ENCODE results near the gene PIK3R3.
"Not testable (repeated sequence)": the region's sequence is repeated elsewhere in the genome, so short reads cannot be mapped to it uniquely, and the experiment has no call there.

Gene PIK3R3

DNA sequence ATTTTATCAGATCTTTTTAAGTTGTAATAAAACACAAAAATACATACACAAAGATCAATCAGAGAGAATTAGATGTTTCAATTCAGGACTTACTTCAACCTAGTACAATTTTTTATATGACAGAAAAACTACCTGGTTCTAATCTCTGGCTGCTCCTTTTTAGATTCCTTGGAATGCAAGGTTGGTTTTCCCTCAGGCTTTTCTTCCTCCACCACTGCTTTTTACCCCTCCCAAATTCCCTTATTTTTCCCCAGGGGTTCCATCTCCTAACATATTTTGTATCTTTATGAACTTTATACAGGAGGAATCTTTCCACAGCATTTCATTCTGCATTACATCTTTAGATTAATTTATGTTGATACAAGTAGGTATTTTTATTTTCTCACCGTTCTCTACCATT, 33.2 kb downstream of the PIK3R3 start:
- no peak for DNase-seq

- no peak for DNase-seq
These were observed 34.3 kb downstream of the PIK3R3 start for GRCh38 chr1:46098027-46098712.

GRCh38 chr1:46097149-46097472, 35.3 kb downstream of the PIK3R3 start:
- no peak for DNase-seq

DNA sequence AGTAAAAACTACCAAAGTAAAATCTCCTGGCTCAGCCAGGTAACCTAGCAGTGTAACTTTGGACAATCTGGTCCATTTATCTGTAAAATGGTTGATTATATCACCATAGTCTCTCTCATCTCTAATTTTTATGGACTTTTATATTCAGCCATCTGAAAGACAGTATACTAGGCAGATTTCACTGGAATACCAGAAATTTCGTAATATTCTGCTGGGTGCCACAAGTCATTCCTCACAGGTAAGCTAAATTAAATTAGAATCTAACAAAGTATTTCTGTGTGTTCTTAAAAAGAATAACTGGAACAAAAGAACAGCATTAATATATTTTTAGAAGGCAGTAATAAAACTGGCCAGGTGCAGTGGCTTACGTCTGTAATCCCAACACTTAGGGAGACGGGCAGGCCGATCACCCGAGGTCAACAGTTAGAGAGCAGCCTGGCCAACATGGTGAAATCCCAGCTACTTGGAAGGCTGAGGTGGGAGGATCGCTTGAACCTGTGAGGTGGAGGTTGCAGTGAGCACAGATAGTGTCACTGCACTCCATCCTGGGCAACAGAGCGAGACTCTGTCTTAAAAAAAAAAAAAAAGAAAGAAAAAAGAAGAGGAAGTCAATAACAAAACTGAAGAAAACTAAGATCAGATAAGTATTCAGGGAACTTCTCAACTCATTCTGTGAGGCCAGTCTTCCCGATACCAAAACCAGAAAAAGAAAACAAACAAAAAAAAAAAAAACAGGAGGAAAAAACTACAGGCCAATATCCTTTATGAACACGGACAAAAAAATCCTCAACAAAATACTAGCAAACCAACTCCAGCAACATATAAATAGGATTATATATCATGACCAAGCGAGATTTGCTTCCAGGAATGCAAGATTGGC, 35.9 kb downstream of the PIK3R3 start:
- DNase-seq = no peak

DNA sequence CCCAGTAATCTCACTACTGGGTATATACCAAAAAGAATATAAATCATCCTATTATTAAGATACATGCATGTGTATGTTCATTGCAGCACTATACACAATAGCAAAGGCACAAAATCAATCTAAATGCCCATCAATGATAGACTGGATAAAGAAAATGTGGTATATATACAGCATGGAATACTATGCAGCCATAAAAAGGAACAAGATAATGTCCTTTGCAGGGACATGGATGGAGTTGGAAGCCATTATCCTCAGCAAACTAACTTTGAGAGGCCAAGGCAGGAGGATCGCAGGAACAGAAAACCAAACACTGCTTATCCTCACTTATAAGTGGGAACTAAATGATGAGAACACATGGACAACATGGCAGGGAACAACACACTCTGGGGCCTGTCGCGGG, 37.3 kb downstream of the PIK3R3 start:
- DNase-seq = not testable (repeated sequence)

GRCh38 chr1:46094471-46095005, 37.9 kb downstream of the PIK3R3 start:
- DNase-seq = no peak

DNA sequence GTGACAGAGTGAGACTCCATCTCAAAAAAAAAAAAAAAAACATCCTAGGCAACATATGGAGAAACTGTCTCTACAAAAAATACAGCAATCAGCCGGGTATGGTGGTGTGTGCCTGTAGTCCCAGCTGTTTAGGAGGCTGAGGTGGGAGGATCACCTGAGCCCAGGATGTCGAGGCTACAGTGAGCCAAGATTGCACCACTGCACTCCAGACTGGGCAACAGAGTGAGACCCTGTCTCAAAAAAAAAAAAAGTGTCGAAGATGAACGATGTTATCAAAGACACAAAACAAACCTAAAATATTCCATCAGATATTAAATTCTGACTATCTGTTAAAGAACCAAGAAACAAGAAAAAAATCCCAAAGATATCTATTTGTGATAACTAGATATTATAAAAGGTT, 38.6 kb downstream of the PIK3R3 start:
- not testable (repeated sequence) for DNase-seq

DNA sequence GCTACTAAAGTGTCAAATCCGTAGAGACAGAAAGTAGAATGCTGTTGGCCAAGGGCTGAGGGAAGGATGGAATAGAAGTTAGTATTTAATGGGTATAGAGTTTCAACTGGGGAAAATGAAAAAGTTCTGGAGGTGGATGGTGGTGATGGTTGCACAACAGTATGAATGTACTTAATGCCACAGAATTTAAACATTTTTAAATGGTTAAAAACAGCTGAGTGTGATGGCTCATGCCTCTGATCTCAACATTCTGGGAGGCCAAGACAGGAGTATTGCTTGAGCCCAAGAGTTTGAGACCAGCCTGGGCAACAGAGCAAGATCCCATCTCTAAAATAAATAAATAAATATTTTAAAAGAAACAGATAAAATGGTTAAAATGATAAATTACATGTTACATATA, 44.5 kb downstream of the PIK3R3 start:
- no peak for DNase-seq

- no peak for DNase-seq
These were observed 45.9 kb downstream of the PIK3R3 start for GRCh38 chr1:46086576-46086975.

- no peak for DNase-seq
These were observed 47.6 kb downstream of the PIK3R3 start for GRCh38 chr1:46084553-46085451.

GRCh38 chr1:46083579-46083978, 48.9 kb downstream of the PIK3R3 start:
- DNase-seq = no peak

GRCh38 chr1:46081619-46082018, 50.8 kb downstream of the PIK3R3 start:
- DNase-seq = no peak

DNA sequence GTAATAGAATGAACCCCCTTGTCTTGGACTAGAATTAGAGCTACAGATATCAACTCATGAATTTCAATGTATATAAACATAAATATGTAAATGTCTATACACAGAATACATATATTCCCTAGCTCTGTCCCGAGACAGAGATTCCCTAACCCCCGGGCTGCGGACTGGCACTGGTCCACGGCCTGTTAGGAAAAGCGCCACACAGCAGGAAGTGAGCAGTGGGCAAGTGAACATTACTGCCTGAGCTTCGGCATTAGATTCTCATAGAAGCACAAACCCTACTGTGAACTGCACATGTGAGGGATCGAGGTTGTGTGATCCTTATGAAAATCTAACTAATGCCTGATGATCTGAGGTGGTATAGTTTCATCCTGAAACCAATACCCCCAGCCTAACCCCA, 51.2 kb downstream of the PIK3R3 start:
- DNase-seq = no peak

DNA sequence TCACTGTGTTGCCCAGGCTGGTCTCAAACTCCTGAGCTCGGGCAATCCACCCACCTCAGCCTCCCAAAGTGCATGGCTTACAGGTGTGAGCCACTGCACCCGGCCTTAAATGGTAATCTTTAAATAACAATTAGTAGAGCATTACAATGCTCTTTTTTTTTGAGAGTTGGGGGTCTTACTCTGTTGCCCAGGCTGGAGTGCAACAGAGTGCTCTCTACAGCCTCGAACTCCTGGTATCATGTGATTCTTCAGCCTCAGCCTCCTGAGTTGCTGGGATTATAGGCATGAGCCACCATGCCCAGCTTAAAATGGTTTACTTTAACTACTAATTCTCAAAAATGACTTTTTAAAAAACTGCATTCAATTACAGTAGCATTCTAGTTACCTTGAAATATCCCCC, 52.2 kb downstream of the PIK3R3 start:
- DNase-seq = no peak

DNA sequence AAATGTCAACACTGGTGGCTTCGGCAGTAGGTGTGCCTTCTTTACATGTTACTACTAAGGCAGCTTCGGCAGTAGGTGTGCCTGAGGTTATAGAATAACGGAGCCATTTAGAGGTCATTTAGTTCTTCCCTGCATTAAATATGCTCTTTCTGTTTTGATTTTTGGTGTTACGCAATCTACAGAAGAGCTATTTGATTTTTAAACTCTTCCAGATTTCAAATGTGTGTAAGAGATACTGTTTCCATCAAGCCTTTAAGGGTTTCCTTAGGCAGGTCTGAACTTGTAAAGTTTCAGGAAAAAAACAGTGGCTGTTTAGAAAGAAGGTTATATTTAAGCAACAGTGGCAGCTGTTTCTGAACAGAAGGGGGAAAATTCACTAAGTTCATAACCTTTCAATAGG, 54.8 kb downstream of the PIK3R3 start:
- no peak for DNase-seq

DNA sequence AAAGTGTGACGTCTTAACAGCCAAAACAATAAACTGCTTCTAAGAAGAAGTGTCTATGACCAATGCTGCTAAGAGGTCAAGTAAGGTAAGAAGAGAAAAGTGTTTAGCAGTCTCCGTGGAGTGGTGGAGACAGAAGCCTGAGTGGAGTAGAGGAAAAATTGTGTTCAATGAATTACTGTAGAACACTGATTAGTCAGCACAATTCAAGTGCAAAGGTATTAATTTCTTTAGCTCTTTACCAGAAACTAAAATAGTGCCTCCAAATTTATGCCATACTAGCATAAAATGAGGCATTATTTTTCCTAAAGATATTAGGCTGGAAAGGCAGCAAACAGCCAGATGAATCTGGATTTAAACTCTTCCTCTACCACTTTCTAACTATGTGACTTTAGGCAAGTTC, 56.1 kb downstream of the PIK3R3 start:
- no peak for DNase-seq

- no peak for DNase-seq
These were observed 59.5 kb downstream of the PIK3R3 start for GRCh38 chr1:46072975-46073374.

DNA sequence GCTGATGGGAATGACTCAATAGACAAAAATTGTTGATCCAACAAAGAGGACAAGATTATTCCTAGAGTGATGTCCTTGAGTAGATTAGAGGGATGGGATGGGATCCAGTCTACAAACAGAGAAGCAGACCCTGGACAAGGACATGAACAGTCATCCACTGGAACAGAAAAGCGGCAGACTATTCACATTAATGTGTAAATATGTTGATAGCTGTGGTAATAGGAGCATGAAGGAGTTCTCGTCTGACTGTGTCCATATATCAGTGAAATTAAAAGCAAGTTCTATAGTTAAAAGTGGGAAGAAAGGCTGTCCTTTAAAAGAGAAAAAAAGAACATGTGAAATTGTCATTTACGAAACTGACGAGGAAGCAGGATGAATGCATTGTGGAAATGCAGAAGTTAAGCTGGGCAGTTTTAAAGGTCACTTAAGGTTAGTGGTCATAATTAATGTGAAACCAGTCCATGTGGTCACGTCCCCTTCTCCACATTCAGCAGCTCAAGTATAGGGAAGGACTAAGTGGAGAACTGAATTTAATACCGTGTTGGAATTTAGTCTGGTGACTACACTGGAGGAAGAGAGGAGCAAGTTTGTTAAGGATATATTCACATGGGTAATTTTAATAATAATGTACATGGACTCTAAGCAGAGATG, 62.1 kb downstream of the PIK3R3 start:
- no peak for DNase-seq

GRCh38 chr1:46068525-46068924, 63.9 kb downstream of the PIK3R3 start:
- DNase-seq = no peak

DNA sequence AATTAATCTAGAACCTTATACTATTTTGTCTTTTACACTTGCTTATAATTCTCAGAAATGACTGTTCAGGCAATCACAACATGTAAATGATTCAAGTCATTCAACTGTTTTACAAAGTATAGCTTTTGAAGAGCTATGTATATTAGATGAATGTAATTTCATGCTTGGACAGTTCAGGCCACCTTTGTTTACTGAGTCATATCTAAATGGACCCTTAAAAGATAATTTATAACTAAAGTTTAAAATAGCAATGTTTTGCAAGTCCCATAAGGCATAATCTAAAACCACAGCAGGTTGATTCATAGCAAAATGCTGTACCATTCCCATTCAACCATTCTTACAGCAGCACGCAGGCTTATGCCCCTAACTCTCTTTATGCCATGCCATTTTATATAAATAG, 64.8 kb downstream of the PIK3R3 start:
- DNase-seq = no peak

DNA sequence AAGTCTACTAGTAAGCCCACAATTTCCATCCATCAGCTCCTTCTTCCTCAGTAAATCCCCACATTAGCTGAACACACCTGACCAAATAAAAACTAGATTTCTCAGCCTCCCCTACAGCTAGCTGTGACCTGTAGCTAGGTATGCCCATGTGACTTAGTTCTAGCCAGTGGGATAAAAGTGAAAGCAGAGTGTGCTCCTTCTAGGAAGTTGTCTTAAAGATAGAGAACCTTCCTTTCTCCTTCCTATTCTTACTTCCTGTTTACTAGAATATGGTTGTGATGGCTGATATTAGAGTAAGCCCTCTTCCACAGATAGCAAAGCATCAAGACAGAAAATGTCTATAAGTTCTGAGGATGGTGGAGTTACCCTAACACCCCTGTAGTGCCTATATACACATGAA, 67.0 kb downstream of the PIK3R3 start:
- DNase-seq = no peak

DNA sequence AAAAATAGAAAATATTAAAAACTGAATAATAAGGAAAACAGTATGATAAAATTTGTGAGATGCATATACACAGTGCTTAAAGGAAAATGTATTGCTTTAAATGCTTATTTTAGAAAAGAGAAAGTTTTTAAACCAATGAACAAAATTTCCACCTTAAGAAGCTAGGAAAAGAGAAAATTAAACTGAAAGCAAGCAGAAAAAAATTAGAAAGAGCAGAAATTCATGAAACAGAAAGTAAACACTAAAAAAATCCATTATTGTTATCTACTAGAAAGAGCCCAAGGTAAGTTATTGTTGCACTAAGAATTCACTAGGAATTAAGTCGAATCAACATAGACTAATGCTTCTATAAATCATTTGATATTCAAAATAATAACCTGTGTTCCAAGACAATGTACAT, 67.7 kb downstream of the PIK3R3 start:
- no peak for DNase-seq

Measured in NCI-H1436 (cell line).